GM18517 (cell line): ENCODE data around the gene SPIB.
"Not testable (repeated sequence)": the region's sequence is repeated elsewhere in the genome, so short reads cannot be mapped to it uniquely, and the experiment has no call there.

ENCODE experiments used
- ATAC-seq: cut with Tn5 transposase; IDR thresholded peaks from one replicate; pipeline ENCODE4 v1.9.1; 2021; ENCODE audit warnings: mild to moderate bottlenecking, moderate library complexity; ENCODE audit not compliant: unreplicated experiment

SPIB gene

DNA sequence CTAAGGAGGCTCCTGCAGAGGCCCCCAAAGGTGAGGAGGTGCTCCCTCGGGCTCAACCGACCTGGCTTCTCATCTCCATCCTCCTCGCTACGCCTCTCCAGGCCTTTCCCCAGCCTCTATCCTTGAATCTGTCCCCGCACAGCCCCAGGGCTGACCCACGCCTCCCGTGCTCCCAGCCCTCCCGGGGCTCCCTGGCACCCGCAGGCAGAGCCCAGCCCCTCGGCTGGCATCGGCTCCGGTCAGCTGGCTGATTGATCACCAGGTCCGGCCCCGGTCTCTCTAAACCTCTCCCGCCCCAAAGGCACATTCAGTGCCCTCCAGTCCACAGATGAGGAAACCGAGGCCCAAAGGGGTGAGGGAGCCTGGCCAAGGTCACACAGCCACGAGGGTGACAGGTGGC is 16.5 kb downstream of the SPIB start:
- no peak for ATAC-seq

DNA sequence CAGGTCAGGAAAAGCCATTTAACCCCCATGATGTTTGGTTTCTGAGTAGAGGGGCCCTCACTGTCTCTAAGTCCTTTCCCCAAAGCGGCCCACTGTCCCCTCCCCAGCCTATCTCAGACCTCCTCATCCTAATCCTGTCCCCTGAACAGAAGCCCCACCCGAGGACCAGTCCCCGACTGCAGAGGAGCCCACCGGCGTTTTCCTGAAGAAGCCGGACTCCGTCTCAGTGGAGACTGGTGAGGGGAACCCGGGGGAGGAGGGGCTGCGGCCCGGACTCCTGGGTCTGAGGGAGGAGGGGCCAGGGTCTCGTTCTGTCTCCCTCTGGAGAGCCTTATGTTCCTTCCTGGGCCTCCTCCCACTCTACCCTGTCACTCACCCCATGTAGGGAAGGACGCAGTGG is 16.9 kb downstream of the SPIB start:
- ATAC-seq = no peak

DNA sequence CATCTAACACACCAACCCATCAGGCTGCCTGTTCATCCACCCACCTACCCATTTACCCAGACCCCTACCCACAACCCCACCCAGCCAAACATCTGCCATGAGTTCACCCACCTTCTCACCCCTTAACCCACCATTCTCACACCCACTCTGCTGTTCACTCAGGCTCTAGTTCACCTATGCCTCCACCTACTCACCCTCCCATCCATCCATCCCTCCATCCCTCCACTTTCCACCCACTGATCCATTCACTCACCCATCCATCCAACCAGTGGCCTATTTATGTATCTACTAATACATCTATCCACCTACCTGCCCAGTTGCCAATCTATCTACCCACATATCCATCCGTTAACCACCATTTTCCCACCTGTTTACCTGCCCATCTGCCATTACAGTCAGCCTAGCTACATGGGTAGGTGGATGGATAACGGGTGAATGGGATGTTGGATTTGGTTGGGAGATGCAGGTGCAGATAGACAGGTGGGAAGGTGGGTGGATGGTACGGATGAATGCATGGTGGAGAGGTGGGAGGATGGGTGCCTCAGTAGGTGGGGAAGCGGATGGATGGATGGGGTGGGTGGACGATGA is 19.2 kb downstream of the SPIB start:
- ATAC-seq = no peak

- ATAC-seq = not testable (repeated sequence)
These were observed 20.4 kb downstream of the SPIB start for GRCh38 chr19:50439130-50439529.

DNA sequence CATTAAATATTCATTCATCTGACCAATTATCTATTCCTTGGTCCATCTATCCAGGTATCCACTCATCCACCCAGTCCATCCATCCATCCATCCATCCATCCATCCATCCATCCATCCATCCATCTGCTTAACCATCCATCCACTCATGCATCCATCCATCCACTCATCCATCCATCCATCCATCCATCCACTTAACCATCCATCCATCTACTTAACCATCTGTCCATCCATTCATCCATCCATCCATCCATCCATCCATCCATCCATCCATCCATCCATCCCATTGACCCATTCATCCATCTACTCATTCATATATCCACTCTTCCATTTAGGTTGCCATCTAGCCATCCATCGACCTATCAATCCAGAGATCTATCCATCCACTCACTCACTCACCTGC is 25.3 kb downstream of the SPIB start:
- no peak for ATAC-seq

DNA sequence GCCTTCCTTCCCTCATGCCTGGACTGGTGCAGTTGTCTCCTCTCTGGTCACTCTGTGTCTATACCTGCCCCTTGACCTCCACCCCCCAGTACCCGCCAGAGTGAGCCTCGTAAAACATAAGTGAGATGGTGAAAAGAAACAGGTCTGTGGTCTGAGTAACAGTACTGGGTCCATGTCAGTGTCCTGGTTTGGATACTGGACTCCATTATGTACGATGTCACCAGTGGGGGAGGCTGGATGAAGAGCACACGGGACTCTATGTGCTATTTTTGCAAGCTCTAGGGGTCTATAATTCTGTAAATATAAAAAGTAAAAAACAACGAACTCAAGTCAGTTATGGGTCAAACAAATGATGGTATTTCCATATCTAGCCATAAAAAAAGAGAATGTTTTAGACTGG is 28.3 kb downstream of the SPIB start:
- ATAC-seq = no peak

DNA sequence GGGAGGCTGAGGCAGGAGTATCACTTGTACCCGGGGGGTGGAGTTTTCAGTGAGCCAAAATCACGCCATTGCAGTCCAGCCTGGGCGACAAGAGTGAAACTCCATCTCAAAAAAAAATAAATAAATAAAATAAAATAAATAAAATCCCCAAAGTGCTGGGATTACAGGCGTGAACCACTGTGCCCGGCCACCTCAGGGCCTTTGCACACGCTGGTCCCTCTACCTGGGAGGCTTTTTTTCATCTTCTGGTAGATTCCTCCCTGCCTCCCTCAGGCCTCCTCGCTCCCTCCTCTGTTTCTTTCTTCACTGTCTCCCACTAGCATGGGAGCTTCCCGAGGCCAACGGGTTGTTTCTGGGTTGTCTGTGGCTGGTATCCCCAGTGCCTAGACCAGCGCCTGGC is 29.0 kb downstream of the SPIB start:
- no peak for ATAC-seq

GRCh38 chr19:50449236-50449899 is 30.6 kb downstream of the SPIB start:
- no peak for ATAC-seq

- ATAC-seq = no peak
These were observed 31.9 kb downstream of the SPIB start for GRCh38 chr19:50450369-50451222.

DNA sequence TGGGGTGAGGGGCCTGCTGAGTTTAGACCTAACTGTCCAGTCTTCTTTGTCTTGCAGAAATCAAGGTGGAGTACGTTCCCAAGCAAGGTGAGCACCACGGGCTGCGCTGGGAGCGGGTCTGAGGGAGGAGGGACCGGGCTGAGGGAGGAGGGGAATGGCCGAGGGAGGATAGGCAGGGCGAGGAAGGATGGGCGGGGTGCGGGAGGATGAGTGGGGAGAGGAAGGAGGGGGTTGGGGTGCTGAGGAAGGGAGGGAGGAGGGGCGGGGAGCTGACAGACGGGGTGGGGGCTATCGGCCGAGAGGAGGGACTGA is 32.4 kb downstream of the SPIB start:
- ATAC-seq = no peak

DNA sequence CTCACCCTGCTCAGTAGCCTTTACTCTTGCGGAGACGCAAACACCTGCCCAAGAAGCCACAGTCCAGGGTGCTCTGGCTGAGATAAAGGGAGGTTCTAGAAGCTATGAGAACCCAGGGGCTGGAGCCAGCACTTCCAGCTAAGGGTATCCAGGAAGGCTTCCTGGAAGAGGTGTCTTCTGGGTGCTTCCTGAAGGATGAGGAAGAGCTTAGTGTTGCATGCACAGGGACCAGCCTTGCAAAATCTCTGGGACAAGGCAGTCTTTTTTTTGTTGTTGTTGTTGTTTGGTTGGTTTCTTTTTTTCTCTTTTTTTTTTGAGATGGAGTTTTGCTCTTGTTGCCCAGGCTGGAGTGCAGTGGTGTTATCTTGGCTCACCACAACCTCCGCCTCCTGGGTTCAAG is 34.5 kb downstream of the SPIB start:
- no peak for ATAC-seq

DNA sequence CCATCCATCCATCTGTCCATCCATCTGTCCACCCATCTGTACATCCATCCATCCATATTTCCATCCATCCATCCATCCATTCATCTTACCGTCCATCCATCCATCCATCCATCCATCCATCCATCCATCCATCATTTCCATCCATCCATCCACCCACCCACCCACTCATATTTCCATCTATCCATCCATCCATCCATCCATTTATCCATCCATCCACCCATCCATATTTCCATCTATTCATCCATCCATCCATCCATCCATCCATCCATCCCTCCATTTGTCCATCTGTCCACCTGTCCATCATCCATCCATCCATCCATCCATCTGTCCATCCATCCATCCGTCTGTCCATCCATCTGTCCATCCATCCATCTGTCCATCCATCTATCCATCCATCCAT is 37.3 kb downstream of the SPIB start:
- ATAC-seq = no peak

GRCh38 chr19:50457300-50457699 is 38.6 kb downstream of the SPIB start:
- no peak for ATAC-seq

DNA sequence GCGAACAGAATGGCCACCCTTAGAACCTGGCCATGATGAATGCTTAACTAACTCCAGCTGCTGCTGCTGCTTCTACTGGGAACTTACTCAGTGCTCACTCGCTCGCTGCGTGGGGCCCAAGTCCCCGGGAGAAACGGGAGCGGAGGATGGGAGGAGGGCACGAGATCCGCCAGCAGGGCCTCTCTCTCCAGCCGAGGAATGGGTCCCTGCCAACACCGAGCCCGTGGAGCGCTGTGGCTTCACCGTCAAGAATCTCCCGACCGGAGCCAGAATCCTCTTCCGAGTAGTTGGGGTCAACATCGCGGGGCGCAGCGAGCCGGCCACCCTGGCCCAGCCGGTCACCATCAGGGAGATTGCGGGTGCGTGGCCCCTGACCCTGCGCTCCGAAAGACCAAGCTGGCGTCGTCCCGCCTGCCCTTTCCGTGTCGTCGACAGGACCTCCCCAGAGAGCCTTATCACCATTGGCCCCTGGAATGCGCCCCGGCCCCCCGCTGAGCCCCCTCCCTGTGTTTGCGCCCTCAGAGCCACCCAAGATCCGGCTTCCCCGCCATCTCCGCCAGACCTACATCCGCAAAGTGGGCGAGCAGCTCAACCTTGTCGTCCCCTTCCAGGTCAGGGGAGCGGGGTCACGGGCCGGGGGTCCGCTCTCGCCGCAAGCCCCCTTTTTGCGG is 39.8 kb downstream of the SPIB start:
- no peak for ATAC-seq

DNA sequence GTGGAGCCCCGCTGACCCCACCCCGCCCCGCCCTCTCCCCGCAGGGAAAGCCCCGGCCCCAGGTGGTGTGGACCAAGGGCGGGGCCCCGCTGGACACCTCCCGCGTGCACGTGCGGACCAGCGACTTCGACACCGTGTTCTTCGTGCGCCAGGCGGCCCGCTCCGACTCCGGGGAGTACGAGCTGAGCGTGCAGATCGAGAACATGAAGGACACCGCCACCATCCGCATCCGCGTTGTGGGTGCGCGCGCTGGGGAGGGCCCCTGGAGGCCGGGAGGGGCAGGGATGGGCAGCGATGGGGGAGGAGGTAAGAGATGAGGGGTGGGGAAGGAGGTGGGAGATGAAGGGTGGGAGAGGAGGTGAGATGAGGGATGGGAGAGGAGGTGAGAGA is 40.3 kb downstream of the SPIB start:
- no peak for ATAC-seq

DNA sequence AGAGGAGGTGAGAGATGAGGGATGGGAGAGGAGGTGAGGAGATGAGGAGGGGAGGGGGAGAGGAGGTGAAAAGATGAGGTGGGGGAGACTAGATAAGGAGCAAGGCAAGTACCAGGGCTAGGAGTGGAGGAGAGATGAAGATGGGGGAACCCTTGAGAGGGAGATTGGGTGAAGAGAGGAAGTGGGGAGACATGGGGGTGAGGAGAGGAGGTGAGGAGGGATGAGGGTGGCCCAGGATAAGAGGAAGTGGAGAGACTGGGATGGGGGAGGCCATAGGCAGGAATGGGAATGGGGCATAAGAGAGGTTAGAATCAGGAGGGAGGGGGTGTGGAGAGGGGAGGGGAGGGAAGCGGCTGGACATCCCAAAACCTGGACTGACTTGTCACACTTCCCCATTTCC is 40.9 kb downstream of the SPIB start:
- no peak for ATAC-seq

- ATAC-seq = peak; percentile 71
These were observed 41.5 kb downstream of the SPIB start for GRCh38 chr19:50460161-50460765.

GRCh38 chr19:50461066-50461875 is 42.5 kb downstream of the SPIB start:
- ATAC-seq = no peak

GRCh38 chr19:50462970-50463369 is 44.2 kb downstream of the SPIB start:
- no peak for ATAC-seq

DNA sequence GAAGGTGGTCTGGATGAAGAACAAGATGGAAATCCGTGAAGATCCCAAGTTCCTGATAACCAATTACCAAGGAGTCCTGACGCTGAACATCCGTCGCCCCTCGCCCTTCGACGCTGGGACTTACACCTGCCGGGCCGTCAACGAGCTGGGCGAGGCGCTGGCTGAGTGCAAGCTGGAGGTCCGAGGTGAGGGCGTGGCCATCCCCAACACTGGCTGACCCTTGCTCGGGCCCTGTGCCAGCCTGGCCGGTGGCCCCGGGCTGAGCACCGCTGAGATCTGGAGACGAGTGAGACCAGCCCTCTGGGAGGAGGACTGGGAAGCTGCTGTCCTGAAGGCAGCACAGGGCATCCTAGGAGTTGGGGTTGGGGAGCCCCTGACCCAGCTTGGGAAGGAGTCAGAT is 45.6 kb downstream of the SPIB start:
- no peak for ATAC-seq

DNA sequence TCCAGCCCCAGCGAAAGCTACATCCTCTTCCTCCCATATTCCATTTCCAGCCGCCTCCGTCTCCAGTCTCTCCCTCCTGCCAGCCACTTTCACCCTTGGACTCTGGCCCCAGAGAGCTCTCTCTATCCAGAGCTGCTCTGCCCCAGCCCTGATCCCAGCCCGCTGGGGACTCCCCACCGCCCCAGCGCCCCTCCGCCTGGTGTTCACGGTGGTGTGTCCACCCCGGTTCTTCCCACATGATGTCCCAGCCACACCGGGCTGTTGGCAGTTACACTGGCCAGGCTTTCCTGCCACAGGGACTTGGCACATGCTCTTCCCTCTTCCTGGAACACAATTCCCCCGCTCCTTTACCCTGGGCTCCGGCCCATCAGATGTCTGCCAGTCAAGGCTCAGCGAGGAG is 46.3 kb downstream of the SPIB start:
- no peak for ATAC-seq
